ENCODE data around the gene WNT2B. TPM values are rescaled to one million over a fixed set of nuclear protein-coding genes. Genes with fewer than 3 reads are reported as not detected.
A peak's percentile ranks its signal among the peaks of the same experiment; 100 is the strongest.

Gene WNT2B
- total RNA-seq, 4 donors from 2014 or later, result 2.8 to 4.8 (median 3.6) TPM

- no peak for ATAC-seq
- H3K4me1 ChIP-seq, result peaks cover 0 to 36% (median 6%) of the 10 kb centered on the region in 3 donors
- no peak for TF ChIP-seq CTCF (IDR thresholded peaks at IDR 0.05)
- no peak for TF ChIP-seq POLR2A (IDR thresholded peaks at IDR 0.05)
- no peak for TF ChIP-seq POLR2AphosphoS5 (IDR thresholded peaks at IDR 0.05)
- no peak for TF ChIP-seq EP300 (IDR thresholded peaks at IDR 0.05)
- no peaks in the 10 kb centered on the region for H3K36me3 ChIP-seq
- WGBS, 2 donors (ENCODE audit: low coverage in 1 of 2), result 80% methylated on average over 1 of the region's 2 CpGs; no CpG with 5 or more reads in 1 of the 2 donors
- no peak overlapping the region for H3K4me3 ChIP-seq
- peaks cover 65% of the 10 kb centered on the region for H3K27me3 ChIP-seq
- H3K27ac ChIP-seq, result no peak overlapping the region
- H3K9me3 ChIP-seq, result no peaks in the 10 kb centered on the region
Measured at GRCh38 chr1:112506306-112506705, 2.5 kb upstream of the WNT2B start.

- H3K4me3 ChIP-seq, result no peak overlapping the region
- H3K4me1 ChIP-seq, result peaks cover 0 to 31% (median 4%) of the 10 kb centered on the region in 3 donors
- no peak overlapping the region for H3K27ac ChIP-seq
- 84 to 92% methylated on average over 4 to 8 of the region's 8 CpGs for WGBS, 2 donors (ENCODE audit: low coverage in 1 of 2)
- no peaks in the 10 kb centered on the region for H3K36me3 ChIP-seq
- H3K27me3 ChIP-seq, result peaks cover 65% of the 10 kb centered on the region
- TF ChIP-seq POLR2A (IDR thresholded peaks at IDR 0.05) (no peak), POLR2AphosphoS5 (IDR thresholded peaks at IDR 0.05) (no peak), CTCF (IDR thresholded peaks at IDR 0.05) (no peak), EP300 (IDR thresholded peaks at IDR 0.05) (no peak)
- ATAC-seq, result no peak
- H3K9me3 ChIP-seq, result no peaks in the 10 kb centered on the region
Measured at GRCh38 chr1:112506731-112507130, 2.0 kb upstream of the WNT2B start.

GRCh38 chr1:112507336-112507735 is 1.4 kb upstream of the WNT2B start:
- Histone ChIP-seq H3K4me1 (peaks cover 0 to 25% (median 3%) of the 10 kb centered on the region in 3 donors), H3K27me3 (peaks cover 65% of the 10 kb centered on the region), H3K36me3 (no peaks in the 10 kb centered on the region), H3K27ac (no peak overlapping the region), H3K9me3 (no peaks in the 10 kb centered on the region), H3K4me3 (no peak overlapping the region)
- ATAC-seq, result no peak
- TF ChIP-seq EP300 (IDR thresholded peaks at IDR 0.05) (no peak), POLR2AphosphoS5 (IDR thresholded peaks at IDR 0.05) (no peak), CTCF (IDR thresholded peaks at IDR 0.05) (no peak), POLR2A (IDR thresholded peaks at IDR 0.05) (no peak)
- 47 to 74% methylated on average over 3 to 6 of the region's 9 CpGs for WGBS, 2 donors (ENCODE audit: low coverage in 1 of 2)

GRCh38 chr1:112507921-112508277 is 866 bp upstream of the WNT2B start:
- H3K4me3 ChIP-seq, result peak overlapping the region in 1 of 2 donors; percentile 61
- TF ChIP-seq CTCF (IDR thresholded peaks at IDR 0.05) (no peak), EP300 (IDR thresholded peaks at IDR 0.05) (no peak), POLR2AphosphoS5 (IDR thresholded peaks at IDR 0.05) (no peak)
- no peak for ATAC-seq
- H3K9me3 ChIP-seq, result no peaks in the 10 kb centered on the region
- peaks cover 0 to 21% (median 3%) of the 10 kb centered on the region in 3 donors for H3K4me1 ChIP-seq
- H3K27me3 ChIP-seq, result peaks cover 65% of the 10 kb centered on the region
- 0% methylated on average over 1 of the region's 15 CpGs; no CpG with 5 or more reads in 1 of the 2 donors for WGBS, 2 donors (ENCODE audit: low coverage in 1 of 2)
- H3K36me3 ChIP-seq, result no peaks in the 10 kb centered on the region
- peak overlapping the region in 1 of 4 donors; percentile 65 for H3K27ac ChIP-seq

- ATAC-seq, result peak; percentile 34
- peak overlapping the region in 2 of 4 donors; percentile 0 to 65 for H3K27ac ChIP-seq
- no CpG with 5 or more reads among the region's 66 CpGs for WGBS, 2 donors (ENCODE audit: low coverage in 1 of 2)
- H3K27me3 ChIP-seq, result peaks cover 63% of the 10 kb centered on the region
- H3K36me3 ChIP-seq, result no peaks in the 10 kb centered on the region
- no peaks in the 10 kb centered on the region for H3K9me3 ChIP-seq
- H3K4me1 ChIP-seq, result peaks cover 0 to 21% (median 3%) of the 10 kb centered on the region in 3 donors
- TF ChIP-seq POLR2A (IDR thresholded peaks at IDR 0.05) (no peak), CTCF (IDR thresholded peaks at IDR 0.05) (no peak), POLR2AphosphoS5 (IDR thresholded peaks at IDR 0.05) (no peak), EP300 (IDR thresholded peaks at IDR 0.05) (no peak)
- H3K4me3 ChIP-seq, result peak overlapping the region; percentile 20 to 61
Measured at GRCh38 chr1:112509005-112509659, 367 bp downstream of the WNT2B start.

All from gastroesophageal sphincter (tissue), 4 donors.